Natural killer cell (primary cell): ENCODE data around the gene SMARCA4. TPM values are rescaled to one million over a fixed set of nuclear protein-coding genes. Genes with fewer than 3 reads are reported as not detected.

Source experiments
- ATAC-seq, 3 donors: fragments of 150-1000 bp in 2 of 3; fragments of 200-7000 bp in 1 of 3; cut with Tn5 transposase; 1 replicate in 1 of 3; 2 replicates in 2 of 3; pipeline ENCODE4 v1.10.0; 2021; ENCODE audit warnings: mild to moderate bottlenecking in 2 of 3, moderate library complexity in 2 of 3
- DNase-seq, 2 donors: peaks; one replicate each; pipeline versions ENCODE4 v3.0.0 to v3.0.0-alpha.2; 2013 to 2021; ENCODE audit warnings: mixed read lengths in 1 of 2
- H3K27ac ChIP-seq: one replicate; pipeline ENCODE4 v1.5.1; 2013; ENCODE audit warnings: mild to moderate bottlenecking, low read length
- H3K27me3 ChIP-seq: one replicate; pipeline ENCODE4 v1.6.1; 2013; ENCODE audit warnings: low read length; ENCODE audit not compliant: control insufficient read depth, insufficient read depth
- H3K36me3 ChIP-seq: one replicate; pipeline ENCODE4 v1.6.1; 2013; ENCODE audit warnings: low read length; ENCODE audit not compliant: control insufficient read depth, insufficient read depth
- H3K4me1 ChIP-seq: one replicate; pipeline ENCODE4 v1.6.1; 2013; ENCODE audit warnings: low read length; ENCODE audit not compliant: control insufficient read depth, insufficient read depth
- H3K4me3 ChIP-seq: one replicate; pipeline ENCODE4 v1.5.1; 2013; ENCODE audit warnings: low read length
- H3K9me3 ChIP-seq: one replicate; pipeline ENCODE4 v1.6.1; 2013; ENCODE audit warnings: low read length; ENCODE audit not compliant: control insufficient read depth, insufficient read depth
- H3K27ac Mint-ChIP-seq, 2 donors: one replicate each; pipeline ENCODE4 v1.8.0; 2022; ENCODE audit warnings: mild to moderate bottlenecking in 2 of 2, mixed read lengths in 2 of 2, moderate library complexity in 1 of 2
- H3K27me3 Mint-ChIP-seq, 2 donors: one replicate each; pipeline ENCODE4 v1.8.0; 2022; ENCODE audit warnings: low read depth in 2 of 2, mixed read lengths in 2 of 2
- H3K36me3 Mint-ChIP-seq: one replicate; pipeline ENCODE4 v1.8.0; 2022; ENCODE audit warnings: mixed read lengths
- H3K4me1 Mint-ChIP-seq, 2 donors: one replicate each; pipeline ENCODE4 v1.8.0; 2022; ENCODE audit warnings: mixed read lengths in 2 of 2
- H3K4me3 Mint-ChIP-seq: one replicate; pipeline ENCODE4 v1.8.0; 2022; ENCODE audit warnings: mild to moderate bottlenecking, moderate library complexity, mixed read lengths
- H3K9me3 Mint-ChIP-seq, 2 donors: one replicate each; pipeline ENCODE4 v1.8.0; 2022; ENCODE audit warnings: mixed read lengths in 2 of 2
- WGBS: methylation state at CpG from one replicate; pipeline ENCODE4 v1.1.7; 2013; ENCODE audit warnings: missing lambda C conversion rate; ENCODE audit not compliant: insufficient coverage; 5-methylcytosine and 5-hydroxymethylcytosine counted together
- intact Hi-C: fragments of 100-400 bp; cut with micrococcal nuclease; formaldehyde crosslinking; loops from one replicate; pipeline ENCODE4 v1.14.2; 2022
- total RNA-seq, 4 donors: library from RNA; stranded (reverse); fragments of 120-200 nt in 1 of 4; gene quantifications; one replicate each; pipeline versions ENCODE4 v1.2.3 to v1.2.4, GENCODE V29; 2013 to 2022
- TF ChIP-seq, protein P1 (sequence below): fragments of 200-600 bp; IDR thresholded peaks from one replicate; pipeline ENCODE4 v1.8.0; 2022; ENCODE audit warnings: antibody characterized with exemption

Gene SMARCA4
- total RNA-seq, 3 donors from 2014 or later (not counting 1 experiment from before 2014, with no cell fraction given) = 85.4 to 96.1 (median 93.6) TPM

DNA sequence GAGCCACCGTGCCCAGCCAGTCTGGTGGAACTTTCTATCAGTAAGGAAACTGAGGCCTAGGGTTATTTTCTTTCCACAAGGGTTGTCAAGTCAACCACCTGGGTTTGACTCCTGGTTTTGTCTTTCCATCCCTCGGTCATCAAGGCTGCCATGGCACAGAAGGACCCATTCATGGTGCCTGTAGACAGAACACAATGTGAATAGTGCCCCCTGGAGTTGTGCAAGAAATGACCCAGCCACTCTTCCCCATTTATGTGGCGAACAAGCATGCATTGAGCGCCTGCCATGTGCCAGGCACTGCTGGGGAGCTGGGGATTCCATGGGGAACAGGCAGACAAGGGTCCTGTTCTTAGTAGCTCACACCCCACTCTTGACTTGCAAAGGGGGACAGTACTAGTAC lies 4.1 kb downstream of the SMARCA4 start:
- 93% methylated on average over 4 of the region's 4 CpGs for WGBS
- intact Hi-C loops = no loop called here
- TF ChIP-seq, protein P1, sequence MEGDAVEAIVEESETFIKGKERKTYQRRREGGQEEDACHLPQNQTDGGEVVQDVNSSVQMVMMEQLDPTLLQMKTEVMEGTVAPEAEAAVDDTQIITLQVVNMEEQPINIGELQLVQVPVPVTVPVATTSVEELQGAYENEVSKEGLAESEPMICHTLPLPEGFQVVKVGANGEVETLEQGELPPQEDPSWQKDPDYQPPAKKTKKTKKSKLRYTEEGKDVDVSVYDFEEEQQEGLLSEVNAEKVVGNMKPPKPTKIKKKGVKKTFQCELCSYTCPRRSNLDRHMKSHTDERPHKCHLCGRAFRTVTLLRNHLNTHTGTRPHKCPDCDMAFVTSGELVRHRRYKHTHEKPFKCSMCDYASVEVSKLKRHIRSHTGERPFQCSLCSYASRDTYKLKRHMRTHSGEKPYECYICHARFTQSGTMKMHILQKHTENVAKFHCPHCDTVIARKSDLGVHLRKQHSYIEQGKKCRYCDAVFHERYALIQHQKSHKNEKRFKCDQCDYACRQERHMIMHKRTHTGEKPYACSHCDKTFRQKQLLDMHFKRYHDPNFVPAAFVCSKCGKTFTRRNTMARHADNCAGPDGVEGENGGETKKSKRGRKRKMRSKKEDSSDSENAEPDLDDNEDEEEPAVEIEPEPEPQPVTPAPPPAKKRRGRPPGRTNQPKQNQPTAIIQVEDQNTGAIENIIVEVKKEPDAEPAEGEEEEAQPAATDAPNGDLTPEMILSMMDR = no peak
- Histone ChIP-seq H3K4me1 (peaks cover 43% of the 10 kb centered on the region), H3K27ac (no peak overlapping the region), H3K9me3 (no peaks in the 10 kb centered on the region), H3K36me3 (no peaks in the 10 kb centered on the region), H3K4me3 (no peak overlapping the region), H3K27me3 (no peaks in the 10 kb centered on the region)
- Mint-ChIP-seq H3K36me3 (no peaks in the 10 kb centered on the region), H3K4me1 (peaks cover 42 to 50% of the 10 kb centered on the region in 2 donors), H3K27ac (no peak overlapping the region), H3K9me3 (no peaks in the 10 kb centered on the region), H3K4me3 (no peak overlapping the region), H3K27me3 (no peaks in the 10 kb centered on the region)
- DNase-seq (no peak), ATAC-seq (no peak)

DNA sequence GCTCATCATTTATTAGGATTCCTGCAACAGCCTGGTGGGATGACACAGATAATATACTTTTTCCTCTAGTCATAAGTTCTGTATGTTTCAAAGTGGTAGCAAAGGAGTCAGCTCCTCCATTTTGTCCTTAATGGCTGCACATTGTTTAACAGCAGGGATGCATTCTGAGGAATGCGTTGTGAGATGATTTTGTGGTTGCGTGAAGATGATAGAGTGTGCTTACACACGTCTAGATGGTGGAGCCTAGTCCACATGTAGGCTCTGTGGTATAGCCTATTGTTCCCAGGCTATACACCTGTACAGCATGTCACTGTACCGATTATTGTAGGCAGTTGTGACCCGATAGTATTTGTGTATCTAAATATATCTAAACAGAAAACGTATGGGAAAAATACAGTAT lies 4.6 kb downstream of the SMARCA4 start:
- 88% methylated on average over 4 of the region's 6 CpGs for WGBS

DNA sequence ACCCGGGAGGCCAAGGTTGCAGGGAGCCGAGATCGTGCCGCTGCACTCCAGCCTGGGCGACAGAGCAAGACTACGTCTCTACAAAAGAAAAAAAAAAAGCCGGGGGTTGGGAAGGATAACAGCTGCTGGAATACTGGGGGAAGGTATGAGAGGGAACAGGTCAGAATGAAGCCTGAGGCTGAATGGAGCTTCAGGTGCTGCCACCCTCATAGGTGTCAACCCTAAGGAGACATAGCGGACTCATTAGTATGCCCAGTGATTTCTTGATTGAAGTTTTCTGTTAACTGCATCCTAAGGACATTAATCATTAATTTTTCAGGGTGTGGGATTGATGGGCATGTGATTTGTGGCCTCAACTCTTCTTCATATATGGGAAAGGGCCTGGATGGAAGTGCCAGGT lies 6.0 kb downstream of the SMARCA4 start:
- ATAC-seq (no peak), DNase-seq (no peak)
- no peaks in the 10 kb centered on the region for H3K27me3 ChIP-seq
- peaks cover 41 to 46% of the 10 kb centered on the region in 2 donors for H3K4me1 Mint-ChIP-seq
- WGBS = 96% methylated on average over 8 of the region's 8 CpGs
- intact Hi-C loops = no loop called here
- no peaks in the 10 kb centered on the region for H3K9me3 Mint-ChIP-seq
- no peak overlapping the region for H3K4me3 ChIP-seq
- H3K36me3 Mint-ChIP-seq = no peaks in the 10 kb centered on the region
- H3K4me3 Mint-ChIP-seq = no peak overlapping the region
- no peaks in the 10 kb centered on the region for H3K9me3 ChIP-seq
- H3K36me3 ChIP-seq = no peaks in the 10 kb centered on the region
- TF ChIP-seq, protein P1 = no peak
- peaks cover 34% of the 10 kb centered on the region for H3K4me1 ChIP-seq
- H3K27me3 Mint-ChIP-seq = no peaks in the 10 kb centered on the region
- H3K27ac ChIP-seq = no peak overlapping the region
- no peak overlapping the region for H3K27ac Mint-ChIP-seq

More for the DNA sequence above, 4.6 kb downstream of the SMARCA4 start:
- Histone ChIP-seq H3K4me3 (no peak overlapping the region), H3K36me3 (no peaks in the 10 kb centered on the region), H3K4me1 (peaks cover 39% of the 10 kb centered on the region), H3K9me3 (no peaks in the 10 kb centered on the region), H3K27me3 (no peaks in the 10 kb centered on the region), H3K27ac (no peak overlapping the region)
- intact Hi-C loops = no loop called here
- Mint-ChIP-seq H3K4me1 (peaks cover 42 to 49% of the 10 kb centered on the region in 2 donors), H3K4me3 (no peak overlapping the region), H3K27ac (no peak overlapping the region), H3K36me3 (no peaks in the 10 kb centered on the region), H3K9me3 (no peaks in the 10 kb centered on the region), H3K27me3 (no peaks in the 10 kb centered on the region)
- ATAC-seq = no peak
- TF ChIP-seq, protein P1 = no peak
- no peak for DNase-seq

DNA sequence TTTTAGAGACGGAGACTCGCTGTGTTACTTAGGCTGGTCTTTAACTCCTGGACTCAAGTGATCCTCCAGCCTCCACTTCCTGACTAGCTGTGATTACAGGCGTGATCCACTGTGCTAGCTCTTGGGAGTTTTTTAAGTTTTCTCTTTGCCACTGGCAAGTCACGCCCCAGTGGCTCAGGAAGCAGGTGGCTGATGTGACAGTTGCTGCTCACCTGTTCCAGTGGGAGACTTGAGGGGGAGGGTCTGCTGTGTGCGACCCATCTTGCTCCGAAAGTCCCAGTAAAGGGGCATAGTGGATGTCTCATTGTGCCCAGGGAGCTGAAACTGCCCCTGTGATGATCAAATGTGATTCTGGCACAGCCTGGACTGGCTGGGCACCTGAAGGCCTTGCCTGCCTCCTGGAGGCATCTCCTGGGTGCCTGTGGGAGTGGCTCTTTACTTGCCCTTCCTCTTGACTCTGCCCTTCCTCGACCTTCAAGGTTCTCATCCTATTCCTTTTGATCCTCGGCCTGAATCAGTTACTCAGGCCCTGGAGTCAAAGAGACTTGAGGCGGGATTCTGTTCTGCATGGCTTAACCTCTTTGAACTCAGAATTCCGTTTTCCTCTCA lies 7.8 kb downstream of the SMARCA4 start:
- Mint-ChIP-seq H3K27ac (no peak overlapping the region), H3K4me3 (no peak overlapping the region), H3K36me3 (no peaks in the 10 kb centered on the region), H3K27me3 (no peaks in the 10 kb centered on the region), H3K4me1 (peaks cover 25 to 30% of the 10 kb centered on the region in 2 donors), H3K9me3 (no peaks in the 10 kb centered on the region)
- Histone ChIP-seq H3K9me3 (no peaks in the 10 kb centered on the region), H3K36me3 (no peaks in the 10 kb centered on the region), H3K4me3 (no peak overlapping the region), H3K4me1 (peaks cover 19% of the 10 kb centered on the region), H3K27ac (no peak overlapping the region), H3K27me3 (no peaks in the 10 kb centered on the region)
- no peak for ATAC-seq
- intact Hi-C loops = no loop called here
- DNase-seq = peak in 1 of 2 donors; percentile 25
- WGBS = 68% methylated on average over 10 of the region's 10 CpGs
- TF ChIP-seq, protein P1 = no peak
